Muscle layer of duodenum (tissue), 2 donors: ENCODE measurements around the gene ZBTB45.
A peak's percentile ranks its signal among the peaks of the same experiment; 100 is the strongest.

ENCODE experiments used
- H3K27ac ChIP-seq: one replicate; pipeline ENCODE4 v1.7.0; 2013; ENCODE audit warnings: mild to moderate bottlenecking, low read length
- H3K27me3 ChIP-seq: one replicate; pipeline ENCODE4 v1.7.0; 2013; ENCODE audit warnings: low read depth, mild to moderate bottlenecking, control low read depth, low read length
- H3K36me3 ChIP-seq, 2 donors: one replicate each; pipeline ENCODE4 v1.7.0; 2013; ENCODE audit warnings: low read length in 2 of 2, control low read depth in 1 of 2, mild to moderate bottlenecking in 1 of 2; ENCODE audit not compliant: insufficient read depth in 2 of 2, control insufficient read depth in 1 of 2
- H3K4me1 ChIP-seq, 2 donors: one replicate each; pipeline ENCODE4 v1.7.0; 2013; ENCODE audit warnings: low read length in 2 of 2, mild to moderate bottlenecking in 2 of 2, control low read depth in 1 of 2, moderate library complexity in 1 of 2; ENCODE audit not compliant: insufficient read depth in 2 of 2, control insufficient read depth in 1 of 2
- H3K4me3 ChIP-seq, 2 donors: one replicate each; pipeline ENCODE4 v1.7.0; 2013; ENCODE audit warnings: low read length in 2 of 2, low read depth in 1 of 2, mild to moderate bottlenecking in 1 of 2
- H3K9me3 ChIP-seq, 2 donors: one replicate each; pipeline ENCODE4 v1.7.0; 2013; ENCODE audit warnings: low read length in 2 of 2, control low read depth in 1 of 2, mild to moderate bottlenecking in 1 of 2; ENCODE audit not compliant: control insufficient read depth in 1 of 2
- donor health status: healthy.

Gene ZBTB45

DNA sequence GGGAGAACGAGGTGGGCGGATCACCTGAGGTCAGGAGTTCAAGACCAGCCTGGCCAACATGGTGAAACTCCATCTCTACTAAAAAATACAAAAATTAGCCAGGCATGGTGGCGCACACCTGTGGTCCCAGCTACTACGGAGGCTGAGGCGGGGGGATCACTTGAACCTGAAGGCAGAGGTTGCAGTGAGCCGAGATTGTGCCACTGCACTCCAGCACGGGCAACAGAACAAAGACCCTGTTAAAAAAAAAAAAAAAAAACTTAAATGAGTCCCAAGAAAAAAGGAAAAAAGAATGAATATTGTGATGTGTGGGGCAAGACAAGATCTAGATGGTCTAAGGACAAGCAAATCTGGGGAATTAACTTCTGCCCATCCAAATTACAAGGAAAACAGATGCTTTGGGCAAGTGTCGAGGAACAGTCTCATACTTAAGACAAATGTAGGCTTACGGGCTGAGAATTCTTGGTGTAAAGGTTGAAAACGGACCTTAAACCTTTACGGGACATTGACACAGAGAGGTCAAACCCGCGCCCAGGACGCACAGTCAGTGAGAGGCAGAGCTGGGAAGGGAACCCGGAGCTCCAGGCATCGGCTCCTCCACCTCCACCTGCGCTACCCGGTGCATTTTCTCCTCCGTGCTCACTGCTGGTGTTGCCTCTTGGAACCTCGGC, 53.4 kb downstream of the ZBTB45 start:
- Histone ChIP-seq H3K4me3 (peak overlapping the region; percentile 66 to 98), H3K27ac (no peak overlapping the region), H3K9me3 (no peaks in the 10 kb centered on the region), H3K36me3 (peaks cover 0 to 3% of the 10 kb centered on the region in 2 donors), H3K4me1 (peaks cover 4 to 13% of the 10 kb centered on the region in 2 donors), H3K27me3 (no peaks in the 10 kb centered on the region)
